GM19193 (cell line): ENCODE results near the gene PPP6R1.

Experiments used
- POLR2A ChIP-seq: IDR thresholded peaks from 4 replicates; pipeline ENCODE4 v1.6.1; 2011; ENCODE audit not compliant: insufficient read depth, insufficient read length; ENCODE audit errors: extremely low read depth

Gene PPP6R1, protein sequence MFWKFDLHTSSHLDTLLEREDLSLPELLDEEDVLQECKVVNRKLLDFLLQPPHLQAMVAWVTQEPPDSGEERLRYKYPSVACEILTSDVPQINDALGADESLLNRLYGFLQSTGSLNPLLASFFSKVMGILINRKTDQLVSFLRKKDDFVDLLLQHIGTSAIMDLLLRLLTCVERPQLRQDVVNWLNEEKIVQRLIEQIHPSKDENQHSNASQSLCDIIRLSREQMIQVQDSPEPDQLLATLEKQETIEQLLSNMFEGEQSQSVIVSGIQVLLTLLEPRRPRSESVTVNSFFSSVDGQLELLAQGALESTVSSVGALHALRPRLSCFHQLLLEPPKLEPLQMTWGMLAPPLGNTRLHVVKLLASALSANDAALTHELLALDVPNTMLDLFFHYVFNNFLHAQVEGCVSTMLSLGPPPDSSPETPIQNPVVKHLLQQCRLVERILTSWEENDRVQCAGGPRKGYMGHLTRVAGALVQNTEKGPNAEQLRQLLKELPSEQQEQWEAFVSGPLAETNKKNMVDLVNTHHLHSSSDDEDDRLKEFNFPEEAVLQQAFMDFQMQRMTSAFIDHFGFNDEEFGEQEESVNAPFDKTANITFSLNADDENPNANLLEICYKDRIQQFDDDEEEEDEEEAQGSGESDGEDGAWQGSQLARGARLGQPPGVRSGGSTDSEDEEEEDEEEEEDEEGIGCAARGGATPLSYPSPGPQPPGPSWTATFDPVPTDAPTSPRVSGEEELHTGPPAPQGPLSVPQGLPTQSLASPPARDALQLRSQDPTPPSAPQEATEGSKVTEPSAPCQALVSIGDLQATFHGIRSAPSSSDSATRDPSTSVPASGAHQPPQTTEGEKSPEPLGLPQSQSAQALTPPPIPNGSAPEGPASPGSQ

DNA sequence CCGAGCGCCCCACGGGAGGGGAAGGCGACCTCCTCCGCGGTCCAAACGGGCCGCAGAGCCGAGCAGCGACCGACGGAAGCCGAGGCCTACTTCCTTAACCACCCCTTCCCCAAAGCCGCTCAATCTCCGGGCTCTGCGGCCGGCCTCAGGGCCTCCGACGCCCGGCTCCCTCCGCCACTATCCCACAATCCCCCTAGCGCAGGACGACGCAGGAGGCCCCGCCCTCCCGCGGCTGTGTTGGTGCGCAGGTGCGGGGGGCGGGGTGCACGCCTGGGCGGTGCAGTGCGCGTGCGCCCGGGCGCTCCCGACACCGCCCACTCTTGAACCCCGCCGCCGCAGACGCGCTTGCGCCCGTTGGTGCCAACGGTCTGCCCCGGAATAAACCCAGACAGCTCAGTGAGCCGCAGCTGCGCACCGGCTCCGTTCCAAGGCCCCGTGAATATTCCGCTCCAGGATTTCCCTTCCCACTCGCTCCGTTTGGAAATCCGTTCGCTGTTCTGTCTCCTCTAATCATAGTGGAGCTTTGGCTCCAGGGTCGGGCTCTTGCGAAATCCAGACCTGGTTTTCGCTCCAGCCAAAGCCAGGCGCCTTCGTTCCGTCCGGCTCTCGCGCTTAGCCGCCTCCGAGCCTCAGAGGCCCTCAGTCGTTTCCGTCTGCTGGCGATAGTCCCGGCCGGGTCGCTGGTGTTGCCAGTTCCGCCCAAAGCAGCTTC lies at the start of gene PPP6R1:
Gene PPP6R1, minus strand, starts transcription at position 190 of the 712 bp plus-strand sequence. CDS start 11,914 bp downstream, outside the sequence.
- peak; percentile 87 for TF ChIP-seq POLR2A

DNA sequence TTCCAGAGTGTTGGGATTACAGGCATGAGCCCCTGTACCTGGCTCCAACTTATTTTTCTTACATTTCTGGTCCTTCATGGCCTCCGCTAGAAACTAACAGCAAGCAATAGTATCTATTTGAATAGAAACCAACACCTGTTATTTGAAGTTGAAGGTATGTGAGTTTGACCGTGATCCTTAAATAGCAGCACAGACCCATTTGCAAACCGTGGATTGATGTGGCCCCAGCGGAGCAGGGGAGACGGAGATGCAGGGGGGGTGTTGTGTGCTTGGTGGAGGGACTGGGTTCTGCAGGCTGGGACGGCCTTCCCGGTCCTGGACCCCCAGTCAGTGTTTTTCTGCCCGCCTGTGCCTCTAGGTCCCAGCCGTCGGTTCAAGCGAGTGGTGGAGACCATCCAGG lies 49.5 kb upstream of the PPP6R1 start:
- TF ChIP-seq POLR2A, result no peak

DNA sequence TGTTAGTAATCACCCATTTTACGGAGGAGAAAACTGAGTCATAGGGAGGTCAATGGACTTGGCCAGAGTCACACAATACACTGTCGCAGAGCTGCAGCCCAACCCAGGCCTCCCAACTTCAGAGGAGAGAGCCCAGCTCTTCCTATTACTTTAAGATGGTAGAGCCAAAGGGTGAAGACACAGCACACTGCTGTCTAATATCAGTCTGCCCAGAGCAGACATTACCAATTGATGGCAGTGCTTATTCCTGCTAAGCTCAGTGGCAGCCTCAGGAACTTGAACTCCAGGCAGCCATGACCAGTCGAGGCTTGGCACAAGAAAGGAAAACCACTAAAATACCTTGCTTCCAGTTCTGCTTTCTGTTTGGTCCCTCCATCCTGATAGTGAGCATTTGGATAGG lies 47.9 kb upstream of the PPP6R1 start:
- TF ChIP-seq POLR2A, result no peak

DNA sequence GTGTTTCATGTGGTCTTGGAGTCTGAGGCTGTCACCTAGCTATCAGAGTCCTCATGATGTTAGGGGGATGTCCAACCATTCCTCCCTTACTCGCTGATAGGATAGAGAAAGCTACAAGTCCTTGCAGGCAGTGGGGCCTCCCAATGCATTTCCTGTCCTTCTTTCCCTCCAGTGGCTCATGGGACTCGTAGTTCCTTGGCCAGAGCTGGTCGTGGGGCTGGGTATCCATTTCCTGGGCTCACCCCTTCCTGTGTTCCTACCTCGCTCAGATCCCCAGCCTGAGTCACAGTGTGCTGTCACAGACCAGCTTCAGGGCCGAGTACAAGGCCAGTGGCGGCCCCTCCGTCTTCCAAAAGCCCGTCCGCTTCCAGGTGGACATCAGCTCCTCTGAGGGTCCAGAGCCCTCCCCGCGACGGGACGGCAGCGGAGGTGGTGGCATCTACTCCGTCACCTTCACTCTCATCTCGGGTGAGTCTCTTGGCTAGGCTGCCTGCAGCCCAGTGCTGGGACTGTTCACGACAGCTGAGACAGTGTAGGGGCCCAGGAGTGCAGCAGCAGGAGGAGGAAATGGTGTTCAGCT lies 47.3 kb upstream of the PPP6R1 start:
- no peak for TF ChIP-seq POLR2A

DNA sequence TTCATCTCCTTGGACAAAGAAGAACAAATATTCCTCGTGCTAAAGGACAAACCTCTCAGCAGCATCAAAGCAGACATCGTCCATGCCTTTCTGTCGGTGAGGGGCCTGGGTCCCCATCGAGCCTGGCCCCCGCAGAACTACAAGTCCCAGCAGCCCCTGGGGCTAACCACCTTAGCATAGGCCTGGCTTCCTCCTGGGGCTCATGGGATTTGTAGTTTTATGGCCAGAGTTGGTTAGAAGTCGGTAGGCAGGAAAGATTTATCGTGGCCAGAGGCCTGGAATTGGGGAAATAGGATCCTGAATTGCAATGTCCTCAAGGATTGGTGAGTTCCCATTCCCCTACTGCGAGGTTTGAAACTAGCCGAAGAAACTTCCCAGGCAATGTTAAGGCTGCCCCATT lies 46.7 kb upstream of the PPP6R1 start:
- TF ChIP-seq POLR2A, result no peak

DNA sequence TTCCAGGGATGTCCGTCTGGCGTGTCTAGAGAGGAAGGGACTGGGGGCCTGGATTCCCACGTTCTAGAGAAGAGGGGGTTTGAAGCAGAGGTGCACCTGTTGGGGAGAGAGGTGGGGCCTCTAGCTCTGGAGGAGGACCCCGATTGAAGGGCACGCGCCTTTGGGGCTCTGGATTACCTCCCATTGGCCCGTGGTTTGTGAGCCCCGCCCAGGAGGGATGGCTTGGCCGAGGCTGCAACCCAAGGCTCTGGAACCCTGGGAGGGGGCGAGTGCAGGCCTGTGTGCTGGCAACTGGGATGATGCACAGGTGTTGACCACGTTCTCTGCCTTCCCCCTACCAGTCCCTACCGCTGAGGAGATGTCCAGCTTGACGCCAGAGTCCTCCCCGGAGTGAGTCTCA lies 46.2 kb upstream of the PPP6R1 start:
- TF ChIP-seq POLR2A, result no peak

DNA sequence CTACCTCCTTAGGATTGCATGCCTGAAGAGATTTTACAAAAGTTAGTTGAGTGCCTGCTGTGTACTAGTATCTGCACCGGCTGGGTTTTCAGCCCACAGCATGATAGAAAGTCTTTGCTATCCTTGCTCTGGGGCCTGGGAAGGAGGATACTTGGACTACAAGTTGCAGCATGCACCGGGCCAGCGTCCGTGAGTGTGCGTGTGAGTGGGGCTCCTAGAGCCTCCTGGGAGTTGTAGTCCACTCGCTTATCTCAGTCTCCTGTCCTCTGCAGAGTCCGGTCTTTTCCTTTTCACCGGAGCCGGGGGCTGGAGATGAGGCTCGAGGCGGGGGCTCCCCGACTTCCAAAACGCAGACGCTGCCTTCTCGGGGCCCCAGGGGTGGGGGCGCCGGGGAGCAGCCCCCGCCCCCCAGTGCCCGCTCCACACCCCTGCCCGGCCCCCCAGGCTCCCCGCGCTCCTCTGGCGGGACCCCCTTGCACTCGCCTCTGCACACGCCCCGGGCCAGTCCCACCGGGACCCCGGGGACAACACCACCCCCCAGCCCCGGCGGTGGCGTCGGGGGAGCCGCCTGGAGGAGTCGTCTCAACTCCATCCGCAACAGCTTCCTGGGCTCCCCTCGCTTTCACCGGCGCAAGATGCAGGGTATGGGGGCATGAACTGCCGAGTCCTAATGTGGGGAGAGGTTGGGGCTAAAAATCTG lies 45.6 kb upstream of the PPP6R1 start:
- TF ChIP-seq POLR2A, result no peak

DNA sequence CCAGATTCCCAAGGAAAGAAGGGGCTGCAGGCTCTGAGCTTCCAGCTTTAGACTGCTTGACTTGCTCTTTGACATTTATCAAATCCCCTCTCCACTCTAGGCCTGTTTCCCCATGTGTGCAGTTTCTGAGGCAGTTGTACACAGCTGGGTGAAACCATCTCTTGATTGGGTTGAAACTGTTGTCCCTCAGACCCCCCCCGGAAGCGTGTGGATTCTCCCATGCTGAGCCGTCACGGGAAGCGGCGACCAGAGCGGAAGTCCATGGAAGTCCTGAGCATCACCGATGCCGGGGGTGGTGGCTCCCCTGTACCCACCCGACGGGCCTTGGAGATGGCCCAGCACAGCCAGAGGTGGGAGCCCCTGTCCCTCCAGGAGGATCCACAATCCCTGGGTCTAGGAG lies 44.7 kb upstream of the PPP6R1 start:
- TF ChIP-seq POLR2A, result no peak

DNA sequence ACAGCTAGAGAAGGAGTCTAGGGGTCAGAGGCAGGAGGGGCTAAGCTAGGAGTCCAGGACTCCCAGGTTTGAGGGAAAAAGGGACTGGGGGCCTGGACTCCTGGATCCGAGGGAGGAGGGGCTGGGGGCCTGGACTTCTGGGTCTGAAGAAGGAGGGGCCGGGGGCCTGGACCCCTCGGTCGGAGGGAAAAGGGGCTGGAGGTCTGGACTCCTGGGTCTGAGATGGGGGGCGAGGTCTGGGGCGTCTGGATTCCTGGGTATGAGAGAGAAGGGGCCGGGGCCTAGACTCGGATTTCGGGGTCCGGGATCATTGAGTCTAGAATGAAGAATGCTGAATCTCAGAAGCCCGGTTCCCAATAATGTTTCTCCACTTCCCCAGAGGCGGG lies 43.5 kb upstream of the PPP6R1 start:
- TF ChIP-seq POLR2A, result no peak

DNA sequence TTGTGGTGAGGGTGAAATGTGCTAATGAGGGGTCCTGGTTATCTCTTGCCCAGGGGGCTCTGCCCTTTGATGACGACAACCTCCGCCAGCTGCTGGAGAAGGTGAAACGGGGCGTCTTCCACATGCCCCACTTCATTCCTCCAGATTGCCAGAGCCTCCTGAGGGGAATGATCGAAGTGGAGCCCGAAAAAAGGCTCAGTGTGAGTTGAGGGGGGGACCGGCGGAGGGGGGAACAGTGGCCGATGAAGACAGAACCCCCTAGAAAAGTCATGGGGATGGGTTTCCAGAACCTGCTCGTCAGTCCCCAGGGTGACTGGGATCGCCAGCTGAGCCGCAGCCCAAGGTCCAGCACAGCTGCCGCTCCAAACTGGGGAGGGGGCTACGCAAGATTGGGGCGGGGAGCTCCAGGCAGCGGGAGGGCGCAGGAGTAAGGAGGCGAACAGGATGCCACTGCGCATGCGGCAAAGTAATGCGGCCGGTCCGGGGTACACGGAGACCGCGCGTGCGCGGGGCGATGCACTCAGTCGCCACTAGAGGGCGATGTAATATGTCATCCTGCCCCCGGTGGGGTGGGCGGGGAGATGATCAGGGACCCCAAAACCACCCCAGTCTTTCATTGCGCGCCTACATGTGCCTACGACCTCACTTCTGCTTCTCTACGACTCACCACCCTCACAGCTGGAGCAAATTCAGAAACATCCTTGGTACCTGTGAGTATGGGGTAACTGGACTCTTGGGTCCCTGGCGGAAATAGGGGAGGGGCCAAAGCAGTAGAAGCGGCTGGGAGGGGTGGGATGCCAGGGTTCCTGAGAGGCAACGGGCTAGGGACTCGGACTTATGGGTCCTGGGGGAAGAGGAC lies 42.9 kb upstream of the PPP6R1 start:
- no peak for TF ChIP-seq POLR2A

DNA sequence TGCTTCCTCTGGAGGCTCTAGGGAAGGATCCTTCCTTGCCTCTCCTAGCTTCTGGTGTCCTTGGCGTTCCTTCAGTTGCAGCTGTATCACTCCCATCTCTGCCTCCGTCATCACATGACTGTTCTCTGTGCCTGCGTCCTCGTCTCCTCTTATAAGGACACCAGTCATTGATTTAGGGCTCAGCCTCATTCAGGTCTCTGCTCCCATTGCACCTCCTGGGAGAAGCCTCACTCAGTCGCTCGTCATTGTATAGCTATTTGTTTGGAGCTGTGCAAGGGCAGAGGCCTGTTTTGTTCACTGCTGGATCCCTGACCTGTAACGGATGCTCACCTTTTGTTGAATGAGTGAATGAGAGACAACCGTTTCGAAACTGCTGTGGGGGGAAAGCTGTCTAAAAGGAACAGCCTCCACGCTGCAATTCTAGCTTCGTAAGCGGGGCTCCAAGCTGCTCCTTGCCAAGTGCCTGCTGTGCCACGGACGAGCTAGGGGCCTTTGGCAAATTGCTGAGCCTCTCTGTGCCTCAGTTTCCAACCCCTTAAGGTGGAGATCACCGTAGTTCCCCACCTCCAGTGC lies 42.2 kb upstream of the PPP6R1 start:
- no peak for TF ChIP-seq POLR2A

DNA sequence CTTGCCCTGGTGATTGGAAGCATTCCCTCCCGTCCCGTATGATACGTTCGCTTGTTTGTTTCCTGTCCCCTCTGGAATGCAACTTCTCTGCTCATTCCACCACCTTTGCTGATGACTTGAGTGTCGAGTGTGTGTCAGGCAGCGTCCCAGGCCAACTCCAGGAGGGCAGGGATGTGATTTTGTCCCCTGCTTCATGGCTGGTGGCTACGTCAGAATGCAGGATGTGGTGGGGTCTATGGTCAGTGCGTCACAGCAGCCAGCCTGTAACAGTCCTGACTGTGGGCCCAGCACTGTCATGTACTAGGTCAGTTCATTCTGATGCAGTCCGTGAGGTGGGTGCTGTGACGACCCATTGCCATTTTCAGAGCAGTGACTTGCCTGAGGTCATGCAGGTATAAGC lies 41.2 kb upstream of the PPP6R1 start:
- TF ChIP-seq POLR2A, result no peak

DNA sequence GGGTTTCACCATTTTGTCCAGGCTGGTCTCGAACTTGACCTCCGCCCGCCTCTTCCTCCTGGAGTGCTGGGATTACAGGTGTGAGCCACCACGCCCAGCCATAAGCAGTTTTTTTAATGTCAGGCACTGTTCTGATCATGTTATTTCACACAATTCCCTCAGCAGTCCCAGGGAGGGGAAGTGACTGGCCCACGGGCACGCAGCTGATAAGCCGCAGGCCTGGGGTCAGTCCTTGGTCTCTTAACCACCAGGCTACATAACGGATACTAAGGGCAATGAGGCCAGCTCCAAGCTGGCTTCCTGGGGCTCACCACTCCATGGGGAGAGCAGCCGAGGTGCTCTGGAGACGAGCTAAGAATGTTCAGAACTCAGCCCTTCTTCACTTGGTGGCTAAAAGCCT lies 38.5 kb upstream of the PPP6R1 start:
- TF ChIP-seq POLR2A, result no peak
